A549 treated with AZD9567 at 1 μM for 4 hours (cell line): ENCODE measurements around the gene LMAN1. TPM values are rescaled to one million over a fixed set of nuclear protein-coding genes. Genes with fewer than 3 reads are reported as not detected.

ENCODE experiments used
- total RNA-seq: library from RNA; stranded (reverse); fragments of 200-300 nt; extraction: Qiagen RNA extraction; gene quantifications from 5 replicates; pipeline ENCODE4 v1.2.3, GENCODE V29; 2022; ENCODE audit not compliant: insufficient read depth

LMAN1 gene
- 24.5 to 42.5 TPM (median 32.3 TPM) in 5 replicates for total RNA-seq

GRCh38 chr18:59358712-59359575 is at the start of gene LMAN1:
Gene LMAN1 (minus strand): TSS chr18:59359265. CDS start chr18:59359244, 21 bp downstream.

GRCh38 chr18:59318460-59319050 is 40.5 kb downstream of the LMAN1 start, which contains the start of gene CPLX4:
Gene CPLX4 (minus strand): TSS chr18:59318649. CDS start chr18:59318462, 187 bp downstream.

Other genes with a start within 250 kb of the LMAN1 start
- gene SEC11C, start 219.4 kb downstream of the LMAN1 start, total RNA-seq: 38.6 to 65.7 TPM (median 62.7 TPM) in 5 replicates
- not detected in 5 replicates for gene GRP, start 139.1 kb downstream of the LMAN1 start, total RNA-seq
- gene RAX, start 85.8 kb downstream of the LMAN1 start, total RNA-seq: not detected in 5 replicates
- gene CPLX4, start 40.6 kb downstream of the LMAN1 start, total RNA-seq: not detected in 5 replicates